Transverse colon (tissue), 4 donors: ENCODE results near the gene TMC5. TPM values are rescaled to one million over a fixed set of nuclear protein-coding genes. Genes with fewer than 3 reads are reported as not detected.

Source experiments
- DNase-seq: peaks from one replicate; pipeline ENCODE4 v3.0.0-alpha.2; 2019
- H3K27ac ChIP-seq, 4 donors: fragments of 200-600 bp; sonication (generic); 2 replicates each; pipeline ENCODE4 v1.5.1; 2016 to 2018; ENCODE audit warnings: inconsistent platforms in 4 of 4
- H3K27me3 ChIP-seq: fragments of 200-600 bp; sonication (generic); 2 replicates; pipeline ENCODE4 v1.5.1; 2017; ENCODE audit warnings: inconsistent platforms
- H3K36me3 ChIP-seq, 4 donors: fragments of 200-600 bp; sonication (generic); 2 replicates each; pipeline ENCODE4 v1.5.1; 2017 to 2019; ENCODE audit warnings: inconsistent platforms in 4 of 4
- H3K4me1 ChIP-seq, 4 donors: fragments of 200-600 bp; sonication (generic); 2 replicates each; pipeline ENCODE4 v1.5.1; 2017 to 2020; ENCODE audit warnings: inconsistent platforms in 4 of 4
- H3K4me3 ChIP-seq, 4 donors: fragments of 200-600 bp; sonication (generic); 1 replicate in 1 of 4; 2 replicates in 3 of 4; pipeline versions ENCODE4 v1.5.1 to v1.6.1; 2017 to 2019; ENCODE audit warnings: inconsistent platforms in 4 of 4
- H3K9me3 ChIP-seq, 2 donors: fragments of 200-600 bp; sonication (generic); 2 replicates each; pipeline ENCODE4 v1.5.1; 2017 to 2019; ENCODE audit warnings: inconsistent platforms in 2 of 2
- CTCF ChIP-seq, 5 experiments: fragments of 200-600 bp in 3 of 5; fragments of 450-650 bp in 2 of 5; sonication (generic) in 3 of 5; IDR thresholded peaks; 1 replicate in 2 of 5; 2 replicates in 3 of 5; pipeline ENCODE4 v1.5.1; 2016 to 2017; ENCODE audit warnings: antibody characterized with exemption in 5 of 5, inconsistent platforms in 3 of 5, mild to moderate bottlenecking in 2 of 5, moderate library complexity in 1 of 5
- EP300 ChIP-seq: sonication (generic); formaldehyde crosslinking; IDR thresholded peaks from one replicate; pipeline ENCODE4 v1.6.1; 2017; ENCODE audit warnings: antibody characterized with exemption, low read depth
- POLR2A ChIP-seq: fragments of 450-650 bp; IDR thresholded peaks from one replicate; pipeline ENCODE4 v1.6.1; 2016; ENCODE audit warnings: antibody characterized with exemption, mild to moderate bottlenecking, moderate library complexity
- POLR2AphosphoS5 ChIP-seq, 3 donors: sonication (generic); formaldehyde crosslinking; IDR thresholded peaks; one replicate each; pipeline ENCODE4 v1.6.1; 2016; ENCODE audit warnings: antibody characterized with exemption in 3 of 3
- WGBS, 2 donors: methylation state at CpG; one replicate each; pipeline ENCODE4 v1.1.5; 2018; ENCODE audit warnings: low coverage in 1 of 2; 5-methylcytosine and 5-hydroxymethylcytosine counted together
- in situ Hi-C, 4 donors: fragments of 200-750 bp; cut with MboI; loops; one replicate each; pipeline versions ENCODE4 v1.15.0 to v1.15.1; 2017; ENCODE audit warnings: low sequenced_read_pairs in 3 of 4, low pct_ligation_motif_present in 1 of 4, low pct_unique_long_range_greater_than_20kb in 1 of 4
- intact Hi-C: fragments of 100-400 bp; cut with DNase I; formaldehyde crosslinking; loops from one replicate; pipeline ENCODE4 v1.15.1; 2023; ENCODE audit warnings: low total_unique reads
- total RNA-seq, 4 donors: library from RNA; depleted of rRNA; stranded (reverse); fragments of >200 nt; gene quantifications; one replicate each; pipeline ENCODE4 v1.1.0, GENCODE V29; 2016

TMC5 gene
- total RNA-seq, 4 donors from 2014 or later: 14.5 to 94.6 (median 82.4) TPM

- Histone ChIP-seq H3K27me3 (no peaks in the 10 kb centered on the region), H3K9me3 (no peaks in the 10 kb centered on the region), H3K36me3 (peaks cover 0 to 10% (median 2%) of the 10 kb centered on the region in 4 donors), H3K27ac (peak within 1 kb of the TSS; percentile 77 to 99 (median 88)), H3K4me1 (peaks cover 13 to 51% (median 32%) of the 10 kb centered on the region in 4 donors), H3K4me3 (peak within 1 kb of the TSS; percentile 63 to 93 (median 75))
- in situ Hi-C loops (loop anchor here in 2 of 4 donors (25.0 kb wide), 1 partner anchor 436 kb away; no protein-coding TSS in a partner anchor), intact Hi-C loops (loop anchor here (5.0 kb wide), 1 partner anchor 34 kb away; the partner anchor contains the start of gene VPS35L)
- 1 to 55% methylated on average over 1 to 51 of the region's 51 CpGs for WGBS, 2 donors
- DNase-seq: peak; percentile 97
- TF ChIP-seq POLR2AphosphoS5 (IDR thresholded peaks at IDR 0.05) (peak; percentile 74 to 82 (median 78)), EP300 (no peak), CTCF (IDR thresholded peaks at IDR 0.05) (no peak), POLR2A (peak; percentile 75)
These were observed 106.1 kb downstream of the TMC5 start, which contains the start of gene CCP110 for GRCh38 chr16:19523559-19524355. Gene CCP110, plus strand, starts transcription at chr16:19523942. Its CDS starts 3,940 bp downstream, at chr16:19527882.

- Histone ChIP-seq H3K4me3 (peak overlapping the region; percentile 63 to 93 (median 75)), H3K9me3 (no peaks in the 10 kb centered on the region), H3K27me3 (no peaks in the 10 kb centered on the region), H3K36me3 (peaks cover 0 to 14% (median 2%) of the 10 kb centered on the region in 4 donors), H3K27ac (peak overlapping the region; percentile 77 to 96 (median 80)), H3K4me1 (peaks cover 9 to 46% (median 27%) of the 10 kb centered on the region in 4 donors)
- in situ Hi-C loops (loop anchor here in 2 of 4 donors (25.0 kb wide), 1 partner anchor 437 kb away; no protein-coding TSS in a partner anchor), intact Hi-C loops (loop anchor here (5.0 kb wide), 1 partner anchor 33 kb away; the partner anchor contains the start of gene VPS35L)
- WGBS, 2 donors: 0% methylated on average over 11 of the region's 11 CpGs; no CpG with 5 or more reads in 1 of the 2 donors
- TF ChIP-seq POLR2AphosphoS5 (IDR thresholded peaks at IDR 0.05): no peak
- no peak for TF ChIP-seq POLR2A
- no peak for TF ChIP-seq CTCF (IDR thresholded peaks at IDR 0.05)
- no peak for TF ChIP-seq EP300
- DNase-seq: no peak
These were observed 106.6 kb downstream of the TMC5 start for GRCh38 chr16:19524356-19524615.

GRCh38 chr16:19524616-19525384, 107.1 kb downstream of the TMC5 start:
- no peak for DNase-seq
- intact Hi-C loops: loop anchor here (5.0 kb wide), 1 partner anchor 33 kb away; the partner anchor contains the start of gene VPS35L
- Histone ChIP-seq H3K36me3 (peaks cover 0 to 14% (median 2%) of the 10 kb centered on the region in 4 donors), H3K4me3 (peak overlapping the region; percentile 63 to 93 (median 75)), H3K27me3 (no peaks in the 10 kb centered on the region), H3K4me1 (peaks cover 6 to 40% (median 23%) of the 10 kb centered on the region in 4 donors), H3K9me3 (no peaks in the 10 kb centered on the region), H3K27ac (peak overlapping the region; percentile 77 to 96 (median 80))
- 33 to 39% methylated on average over 15 to 19 of the region's 19 CpGs for WGBS, 2 donors
- TF ChIP-seq POLR2A: no peak
- TF ChIP-seq POLR2AphosphoS5 (IDR thresholded peaks at IDR 0.05): no peak
- no peak for TF ChIP-seq EP300
- no peak for TF ChIP-seq CTCF (IDR thresholded peaks at IDR 0.05)
- in situ Hi-C loops: loop anchor here in 2 of 4 donors (25.0 kb wide), 1 partner anchor 437 kb away; no protein-coding TSS in a partner anchor

- H3K4me1 ChIP-seq: peaks cover under 1 to 35% (median 18%) of the 10 kb centered on the region in 4 donors
- no peaks in the 10 kb centered on the region for H3K27me3 ChIP-seq
- no peak overlapping the region for H3K27ac ChIP-seq
- no peak for DNase-seq
- peaks cover 0 to 14% (median 2%) of the 10 kb centered on the region in 4 donors for H3K36me3 ChIP-seq
- intact Hi-C loops (no loop called here), in situ Hi-C loops (no loop called here)
- no peaks in the 10 kb centered on the region for H3K9me3 ChIP-seq
- WGBS, 2 donors: 82 to 94% methylated on average over 2 of the region's 2 CpGs
- no peak overlapping the region for H3K4me3 ChIP-seq
- no peak for TF ChIP-seq CTCF (IDR thresholded peaks at IDR 0.05)
- TF ChIP-seq POLR2AphosphoS5 (IDR thresholded peaks at IDR 0.05): no peak
- no peak for TF ChIP-seq POLR2A
- TF ChIP-seq EP300: no peak
These were observed 107.7 kb downstream of the TMC5 start for GRCh38 chr16:19525385-19525723.
